T-helper 22 cell (primary cell): ENCODE measurements around the gene PRSS33.

ENCODE experiments used
- DNase-seq: peaks from one replicate; pipeline ENCODE4 v3.0.0-alpha.2; 2020; ENCODE audit warnings: low read depth

The PRSS33 gene

DNA sequence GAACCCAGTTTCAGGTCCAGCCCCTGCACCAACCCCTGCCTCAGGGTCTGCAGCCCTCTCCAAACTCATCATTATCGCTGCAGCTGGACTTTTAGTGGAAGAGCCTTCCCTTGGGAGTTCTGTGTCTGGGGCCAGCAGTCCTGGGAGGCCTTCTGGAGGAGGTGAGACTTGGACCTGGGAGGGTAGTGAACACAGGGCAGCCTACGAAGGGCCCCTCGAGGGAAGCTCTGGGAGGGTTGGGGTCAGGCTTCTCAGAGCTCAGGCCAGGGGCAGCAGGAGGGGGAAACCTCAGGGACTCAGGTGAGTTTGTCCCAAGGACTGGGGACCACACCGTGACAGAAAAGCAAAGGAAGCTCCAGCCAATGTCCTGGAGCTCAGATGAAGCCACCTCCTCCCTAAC lies 46.2 kb downstream of the PRSS33 start:
- no peak for DNase-seq

DNA sequence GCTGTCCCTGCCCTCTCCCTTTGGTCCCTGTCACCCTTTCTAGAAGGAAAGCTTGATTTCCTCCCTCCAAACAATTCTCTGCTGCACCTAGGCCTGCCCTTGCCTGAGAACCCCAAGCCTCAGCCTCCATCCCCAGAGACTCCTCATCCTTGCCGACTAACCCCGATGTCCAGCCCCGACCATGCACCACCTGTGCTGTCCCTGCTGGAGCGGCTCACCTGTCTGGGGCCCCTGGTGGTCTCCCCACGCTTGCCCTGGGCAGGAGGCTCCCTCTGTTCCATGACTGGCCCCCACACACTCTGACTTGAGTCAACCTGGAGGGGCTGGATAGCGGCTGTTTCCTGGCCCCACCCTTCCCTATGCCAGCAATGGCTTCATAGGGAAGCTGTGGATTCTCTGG lies 46.9 kb downstream of the PRSS33 start:
- no peak for DNase-seq

DNA sequence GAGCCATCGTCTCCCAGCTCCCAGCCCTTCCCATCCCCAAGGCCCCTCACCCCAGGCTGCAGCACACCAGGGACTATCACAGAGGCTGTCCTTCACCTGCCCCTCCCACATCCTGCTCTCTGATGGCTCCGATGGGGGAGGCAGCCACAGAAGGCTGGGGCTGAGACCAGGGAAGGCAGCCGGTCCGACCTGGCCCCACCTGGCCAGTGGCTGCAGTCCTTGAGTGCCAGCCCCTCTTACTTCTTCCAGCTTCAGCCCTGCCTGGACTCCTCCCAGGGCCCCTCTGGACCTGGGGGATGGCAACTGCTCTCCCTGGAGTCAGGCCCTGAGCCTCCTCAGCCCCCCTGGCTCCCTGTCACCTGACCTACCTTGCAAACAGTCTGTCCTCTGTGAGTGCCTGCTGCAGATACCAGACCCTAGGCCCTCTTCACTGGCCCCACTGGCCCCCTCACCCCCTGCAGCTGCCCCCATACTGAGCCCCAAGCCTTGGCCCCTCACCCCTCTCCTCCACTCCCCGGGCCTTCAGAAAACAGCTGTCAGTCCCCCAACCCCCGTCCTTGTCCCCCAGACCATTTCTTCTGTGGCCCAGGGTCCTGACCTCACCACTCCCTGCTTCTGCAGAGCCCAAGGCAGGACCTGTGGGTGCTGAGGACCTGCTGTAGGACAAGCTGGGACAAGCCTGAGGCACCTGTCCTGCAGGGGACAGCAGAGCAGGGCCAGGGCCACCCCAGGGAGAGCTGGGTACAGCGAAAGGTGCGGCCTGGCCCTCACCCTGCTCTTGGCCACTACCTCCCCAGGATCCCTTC lies 47.5 kb downstream of the PRSS33 start:
- DNase-seq = no peak

DNA sequence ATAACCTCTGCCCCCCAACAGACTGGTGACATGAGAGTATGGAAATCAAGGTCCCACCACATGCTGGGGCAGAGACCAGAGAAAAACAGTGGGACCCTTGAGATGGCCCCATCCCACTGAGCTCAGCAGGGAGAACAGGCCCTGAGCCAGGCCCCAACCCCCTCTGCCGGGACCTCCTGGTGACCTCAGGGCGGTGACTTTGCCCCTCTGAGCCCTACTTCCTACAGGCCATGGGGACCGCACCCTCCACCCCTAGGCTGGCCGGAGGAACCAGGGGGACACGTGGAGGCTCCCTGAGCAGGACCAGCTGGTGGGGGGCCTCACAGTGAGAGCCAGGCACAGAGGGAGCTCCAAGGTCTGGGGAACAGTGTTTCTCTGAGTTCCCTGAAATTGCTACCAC lies 48.7 kb downstream of the PRSS33 start:
- no peak for DNase-seq

DNA sequence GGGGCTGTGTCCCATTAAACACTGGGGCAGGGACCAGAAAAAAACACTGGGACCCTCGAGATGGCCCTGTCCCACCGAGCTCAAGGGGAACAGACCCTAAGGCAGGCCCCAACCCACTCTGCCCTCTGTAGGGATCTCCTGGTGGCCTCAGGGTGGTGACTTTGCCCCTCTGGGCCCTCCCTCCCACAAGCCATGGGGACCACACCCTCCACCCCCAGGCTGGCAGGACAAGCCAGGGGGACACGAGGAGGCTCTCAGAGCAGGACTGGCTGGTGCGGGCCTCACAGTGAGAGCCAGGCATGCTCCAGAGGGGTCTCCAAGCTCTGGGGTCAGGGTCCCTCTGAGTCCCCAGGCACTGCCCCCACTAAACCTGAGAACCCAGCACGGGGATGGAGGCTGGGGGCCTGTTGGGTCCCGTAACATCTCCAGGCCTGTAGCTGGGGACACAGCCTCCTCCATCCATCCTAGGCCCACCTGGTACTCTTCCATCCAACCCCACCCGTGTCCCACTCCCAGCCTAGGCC lies 49.4 kb downstream of the PRSS33 start:
- no peak for DNase-seq

DNA sequence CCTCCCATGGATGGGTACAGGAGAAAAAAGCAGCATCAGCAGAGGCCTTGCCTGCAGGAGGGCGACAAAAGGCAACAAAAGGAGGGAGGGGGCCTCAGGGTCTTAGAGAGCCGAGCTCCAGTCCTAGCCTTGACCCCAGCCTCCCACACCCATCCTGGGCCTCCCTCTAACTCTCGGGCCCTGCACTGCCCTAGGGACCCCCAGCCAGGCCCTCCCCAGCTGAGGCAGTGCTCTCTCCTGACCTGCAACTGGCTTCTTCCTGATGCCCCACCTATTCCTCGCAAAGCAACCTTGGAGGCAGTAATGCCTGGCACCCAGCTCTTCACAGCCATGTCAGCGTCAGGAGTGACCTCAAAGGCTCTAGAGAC lies 50.1 kb downstream of the PRSS33 start:
- no peak for DNase-seq

DNA sequence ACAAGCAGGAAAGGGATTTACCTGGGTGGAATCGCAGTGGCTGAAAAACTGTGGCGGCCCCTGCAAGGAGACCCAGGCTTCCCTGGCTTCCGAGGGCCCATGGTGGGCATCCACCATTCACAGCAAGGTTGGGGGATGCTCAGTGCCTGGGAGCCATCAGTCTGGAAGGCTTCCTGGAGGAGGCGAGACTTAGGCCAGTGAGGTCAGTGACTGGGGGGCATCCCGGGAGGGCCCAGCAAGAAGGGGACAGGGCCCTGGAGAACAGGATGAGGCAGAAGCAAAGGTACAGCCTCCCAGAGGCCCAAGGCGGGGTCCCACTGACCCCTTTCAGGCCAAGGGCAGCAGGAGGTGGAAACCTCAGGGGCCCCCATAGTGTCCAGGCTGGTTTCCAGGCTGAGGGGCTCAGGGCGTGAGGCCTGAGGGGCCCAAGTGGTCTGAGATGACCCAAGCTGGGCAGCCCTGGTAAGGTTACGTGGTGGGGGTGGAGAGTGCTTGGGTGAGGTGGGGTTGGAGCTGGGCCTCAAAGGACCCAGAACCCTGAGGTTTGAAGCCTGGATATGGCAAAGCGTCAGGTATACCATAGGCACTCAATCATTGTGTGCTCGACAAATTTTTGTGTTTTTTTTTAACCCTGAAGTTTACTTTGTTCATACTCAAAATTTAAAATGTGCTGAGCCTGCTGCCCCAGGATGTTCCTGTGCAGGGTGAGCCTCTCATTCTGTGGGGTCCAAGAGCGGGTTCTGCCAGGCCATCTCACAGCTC lies 50.7 kb downstream of the PRSS33 start:
- no peak for DNase-seq

DNA sequence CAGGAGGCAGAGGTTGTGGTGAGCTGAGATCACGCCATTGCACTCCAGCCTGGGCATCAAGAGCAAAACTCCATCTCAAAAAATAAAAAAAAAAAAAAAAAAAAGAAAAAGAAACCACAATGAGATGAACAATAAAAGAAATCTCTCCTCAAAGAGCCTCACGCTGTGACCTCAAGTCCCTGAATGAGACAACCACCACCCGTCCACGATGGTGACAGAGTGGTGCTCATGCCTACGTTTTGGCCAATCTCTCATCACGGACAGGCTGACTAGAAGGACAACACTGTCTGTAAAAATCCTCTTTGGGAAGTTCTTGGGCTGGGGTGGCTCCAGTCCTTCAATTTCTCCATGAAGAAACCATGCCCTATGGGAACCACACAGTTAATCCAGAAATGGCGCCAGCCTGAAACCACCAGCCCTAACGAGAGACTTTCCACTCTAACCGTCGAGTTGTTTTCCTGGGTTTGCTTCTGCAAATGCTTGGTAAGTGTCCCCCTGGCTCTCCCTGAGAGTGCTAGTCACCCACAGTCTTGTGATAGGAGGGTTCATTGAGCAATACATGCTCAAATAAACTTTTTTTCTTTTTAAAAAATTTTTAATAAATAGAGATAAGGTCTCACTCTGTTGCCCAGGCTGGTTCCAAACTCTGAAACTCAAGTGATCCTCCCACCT lies 52.4 kb downstream of the PRSS33 start:
- no peak for DNase-seq
